Mucosa of descending colon (tissue), 3 donors: ENCODE data around the gene MARVELD1. TPM values are rescaled to one million over a fixed set of nuclear protein-coding genes. Genes with fewer than 3 reads are reported as not detected.
A peak's percentile ranks its signal among the peaks of the same experiment; 100 is the strongest.

Source experiments
- ATAC-seq: fragments of 200-7000 bp; cut with Tn5 transposase; one replicate; pipeline ENCODE4 v1.9.1; 2020; ENCODE audit warnings: mild to moderate bottlenecking, moderate library complexity
- DNase-seq, 3 donors: peaks; one replicate each; pipeline ENCODE4 v3.0.0-alpha.2; 2020
- H3K36me3 ChIP-seq: fragments of 200-600 bp; one replicate; pipeline ENCODE4 v1.8.0; 2021; ENCODE audit warnings: low read depth, mild to moderate bottlenecking
- H3K4me1 ChIP-seq: fragments of 200-600 bp; one replicate; pipeline ENCODE4 v1.8.0; 2021; ENCODE audit warnings: low read depth, mild to moderate bottlenecking
- H3K4me3 ChIP-seq: fragments of 200-600 bp; one replicate; pipeline ENCODE4 v1.8.0; 2021; ENCODE audit warnings: mild to moderate bottlenecking
- H3K9me3 ChIP-seq: fragments of 200-600 bp; one replicate; pipeline ENCODE4 v1.8.0; 2021; ENCODE audit warnings: mild to moderate bottlenecking
- intact Hi-C, 2 donors: fragments of 100-400 bp; cut with DNase I in 1 of 2; cut with micrococcal nuclease in 1 of 2; formaldehyde crosslinking; loops; one replicate each; pipeline versions ENCODE4 v1.11.0 to v1.11.1; 2022; cut with DNase I, micrococcal nuclease
- total RNA-seq, 3 donors: library from RNA; stranded (reverse); fragmentation: NEBNext Ultra II Directional in 2 of 3; extraction: Animal tissue kit (Norgen Biotek cat#: 25700) in 2 of 3; gene quantifications; one replicate each; pipeline versions ENCODE4 v1.2.1 to v1.2.4, GENCODE V29; 2021 to 2023
- TF ChIP-seq, protein P1 (sequence below): fragments of 200-600 bp; IDR thresholded peaks from one replicate; pipeline ENCODE4 v1.8.0; 2022; ENCODE audit warnings: antibody characterized with exemption, mild to moderate bottlenecking
- donor health status: DM: no; HTN: no; CAD: no; lungs with moderate emphysema.
- donor health status: DM: no; HTN: no; CAD: no.
- donor health status: DM: no; HTN: yes; CAD: no.

The MARVELD1 gene
- total RNA-seq, 3 donors from 2014 or later = 30.7 to 45.7 (median 37.7) TPM

DNA sequence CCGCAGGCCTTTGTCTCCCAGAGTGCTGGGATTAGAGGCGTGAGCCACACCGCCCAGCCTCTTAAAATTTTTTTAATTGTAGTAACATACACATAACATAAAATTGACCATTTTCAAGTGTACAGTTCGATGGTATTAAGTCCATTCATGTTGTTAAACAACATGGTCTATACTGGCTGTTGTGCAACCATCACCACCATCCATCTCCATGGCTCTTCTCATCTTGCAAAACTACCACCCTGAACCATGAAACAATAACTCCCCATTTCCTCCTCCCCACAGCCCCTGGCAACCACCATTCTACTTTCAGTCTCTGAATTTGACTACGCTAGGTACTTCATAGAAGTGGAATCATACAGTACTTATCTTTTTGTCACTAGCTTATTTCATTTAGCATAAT is 15.5 kb downstream of the MARVELD1 start:
- ATAC-seq = no peak
- intact Hi-C loops = no loop called here
- Histone ChIP-seq H3K4me3 (no peak overlapping the region), H3K9me3 (no peaks in the 10 kb centered on the region), H3K4me1 (peaks cover 16% of the 10 kb centered on the region), H3K36me3 (no peaks in the 10 kb centered on the region)
- TF ChIP-seq, protein P1, sequence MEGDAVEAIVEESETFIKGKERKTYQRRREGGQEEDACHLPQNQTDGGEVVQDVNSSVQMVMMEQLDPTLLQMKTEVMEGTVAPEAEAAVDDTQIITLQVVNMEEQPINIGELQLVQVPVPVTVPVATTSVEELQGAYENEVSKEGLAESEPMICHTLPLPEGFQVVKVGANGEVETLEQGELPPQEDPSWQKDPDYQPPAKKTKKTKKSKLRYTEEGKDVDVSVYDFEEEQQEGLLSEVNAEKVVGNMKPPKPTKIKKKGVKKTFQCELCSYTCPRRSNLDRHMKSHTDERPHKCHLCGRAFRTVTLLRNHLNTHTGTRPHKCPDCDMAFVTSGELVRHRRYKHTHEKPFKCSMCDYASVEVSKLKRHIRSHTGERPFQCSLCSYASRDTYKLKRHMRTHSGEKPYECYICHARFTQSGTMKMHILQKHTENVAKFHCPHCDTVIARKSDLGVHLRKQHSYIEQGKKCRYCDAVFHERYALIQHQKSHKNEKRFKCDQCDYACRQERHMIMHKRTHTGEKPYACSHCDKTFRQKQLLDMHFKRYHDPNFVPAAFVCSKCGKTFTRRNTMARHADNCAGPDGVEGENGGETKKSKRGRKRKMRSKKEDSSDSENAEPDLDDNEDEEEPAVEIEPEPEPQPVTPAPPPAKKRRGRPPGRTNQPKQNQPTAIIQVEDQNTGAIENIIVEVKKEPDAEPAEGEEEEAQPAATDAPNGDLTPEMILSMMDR = no peak
- DNase-seq = no peak

DNA sequence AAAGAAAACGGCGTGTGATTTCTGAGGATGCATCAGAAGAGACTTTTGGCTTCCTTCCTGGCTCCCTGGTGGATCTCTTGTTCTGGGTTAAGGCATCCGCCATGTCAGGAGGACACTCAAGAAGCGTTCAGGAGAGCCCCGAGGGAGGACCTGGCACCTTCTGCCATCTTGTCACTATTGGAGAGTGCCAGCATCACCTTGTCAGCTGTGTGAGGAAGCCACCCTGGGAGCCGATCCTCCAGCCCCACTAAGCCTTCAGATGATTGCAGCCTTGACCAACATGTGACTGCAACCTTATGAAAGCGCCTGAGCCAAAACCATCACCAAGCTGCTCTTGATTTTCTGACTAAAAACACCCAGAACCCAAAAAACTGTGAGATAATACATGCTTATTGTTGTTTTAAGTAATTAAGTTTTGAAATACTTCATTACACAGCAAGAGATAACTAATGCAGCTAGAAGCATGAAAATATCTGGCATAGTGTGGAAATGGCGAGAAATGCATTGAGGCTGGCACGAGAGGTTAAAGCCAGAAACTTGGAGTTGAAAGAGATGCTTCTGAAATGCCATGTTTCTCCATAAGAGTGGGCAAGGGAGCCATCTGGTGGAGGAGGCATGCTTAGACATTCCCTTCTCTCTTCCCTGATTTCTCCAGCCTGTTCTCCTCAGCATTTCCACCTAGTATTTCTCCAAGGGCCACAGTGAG is 18.0 kb downstream of the MARVELD1 start:
- DNase-seq = peak in 1 of 3 donors; percentile 89
- H3K9me3 ChIP-seq = no peaks in the 10 kb centered on the region
- peaks cover 7% of the 10 kb centered on the region for H3K4me1 ChIP-seq
- ATAC-seq = peak; percentile 89
- TF ChIP-seq, protein P1 = peak; percentile 50
- no peaks in the 10 kb centered on the region for H3K36me3 ChIP-seq
- no peak overlapping the region for H3K4me3 ChIP-seq
- intact Hi-C loops = no loop called here

DNA sequence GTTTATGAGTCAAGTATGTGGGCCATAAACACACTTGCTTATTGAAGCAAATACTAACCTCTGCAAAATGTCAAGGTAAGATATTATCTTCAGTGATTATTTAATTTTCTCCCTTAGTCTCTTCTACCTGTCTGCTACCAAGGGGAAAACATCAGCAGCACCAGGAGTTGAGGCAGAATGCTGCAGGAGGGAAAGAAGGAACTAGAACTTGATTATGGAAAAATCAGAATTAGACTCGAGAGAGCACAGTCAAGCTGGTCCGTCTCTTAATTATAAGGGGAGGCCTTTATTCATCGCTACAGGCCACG is 18.5 kb downstream of the MARVELD1 start:
- no peak overlapping the region for H3K4me3 ChIP-seq
- no peaks in the 10 kb centered on the region for H3K9me3 ChIP-seq
- intact Hi-C loops = no loop called here
- ATAC-seq (no peak), DNase-seq (no peak)
- H3K4me1 ChIP-seq = peaks cover 5% of the 10 kb centered on the region
- TF ChIP-seq, protein P1 = no peak
- H3K36me3 ChIP-seq = no peaks in the 10 kb centered on the region

DNA sequence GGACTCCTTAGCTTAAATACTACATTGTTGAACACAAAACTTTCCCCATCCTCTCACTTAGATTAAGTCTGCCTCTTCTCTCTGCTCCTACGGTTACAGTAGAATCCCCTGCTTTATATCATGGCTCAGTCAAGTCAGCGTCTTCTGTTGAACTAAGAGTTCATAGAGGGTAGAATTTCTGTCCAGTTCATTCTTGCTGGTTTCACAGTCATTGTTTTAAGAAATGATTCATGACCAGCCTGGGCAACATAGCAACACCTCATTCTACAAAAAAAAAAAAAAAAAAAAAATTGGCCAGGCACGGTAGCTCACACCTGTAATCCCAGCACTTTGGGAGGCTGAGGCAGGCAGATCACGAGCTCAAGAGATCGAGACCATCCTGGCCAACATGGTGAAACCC is 19.7 kb downstream of the MARVELD1 start:
- H3K36me3 ChIP-seq = no peaks in the 10 kb centered on the region
- intact Hi-C loops = no loop called here

DNA sequence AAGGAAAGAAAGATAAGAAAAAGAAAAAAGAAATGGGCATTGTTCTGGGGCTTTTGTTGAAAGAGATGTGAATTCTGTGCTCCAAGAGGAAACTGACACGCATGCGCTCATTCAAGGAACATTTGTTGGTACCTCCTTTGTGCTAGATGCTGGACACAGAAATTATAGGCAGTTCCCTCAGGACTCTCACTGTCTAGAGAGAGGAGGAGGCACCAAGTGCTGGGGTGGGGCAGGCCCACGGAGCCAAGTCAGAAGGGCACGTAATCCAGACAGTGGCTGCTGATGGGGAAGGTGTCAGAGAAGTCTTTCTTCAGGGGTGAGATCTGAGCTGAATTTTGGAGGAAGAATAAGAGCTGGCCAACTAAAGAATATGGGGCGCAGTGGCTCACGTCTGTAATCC is 20.5 kb downstream of the MARVELD1 start:
- no peak for ATAC-seq
- Histone ChIP-seq H3K4me1 (peaks cover 20% of the 10 kb centered on the region), H3K36me3 (no peaks in the 10 kb centered on the region), H3K4me3 (no peak overlapping the region), H3K9me3 (no peaks in the 10 kb centered on the region)
- TF ChIP-seq, protein P1 = no peak
- no peak for DNase-seq
- intact Hi-C loops = no loop called here

More for the DNA sequence above, 19.7 kb downstream of the MARVELD1 start:
- ATAC-seq = no peak
- no peak for DNase-seq
- Histone ChIP-seq H3K4me3 (no peak overlapping the region), H3K4me1 (peaks cover 12% of the 10 kb centered on the region), H3K9me3 (no peaks in the 10 kb centered on the region)
- TF ChIP-seq, protein P1 = no peak
